Measurements from ENCODE around the gene ARHGAP1.

DNA sequence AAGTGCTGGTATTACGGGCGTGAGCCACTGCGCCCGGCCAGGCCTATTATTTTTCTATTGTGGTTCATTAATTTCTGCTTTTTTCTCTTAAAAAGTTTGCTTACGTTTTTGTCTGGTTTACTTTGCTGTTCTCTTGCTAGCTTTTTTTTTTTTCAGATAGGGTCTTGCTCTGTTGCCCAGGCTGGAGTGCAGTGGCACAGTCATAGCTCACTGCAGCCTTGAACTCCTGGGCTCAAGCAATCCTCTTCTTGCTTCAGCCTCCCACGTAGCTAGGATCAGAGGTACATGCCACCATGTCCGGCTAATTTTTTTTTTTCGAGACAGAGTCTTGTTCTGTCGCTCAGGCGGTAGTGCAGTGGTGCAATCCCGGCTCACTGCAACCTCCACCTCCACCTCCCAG lies 37.3 kb upstream of the ARHGAP1 start:
- TF ChIP-seq ZBTB1 (CRISPR knock-in tag; IDR thresholded peaks at IDR 0.05; ENCODE audit: borderline replicate concordance), result no peak
- TF ChIP-seq KLF6 (CRISPR knock-in tag; IDR thresholded peaks at IDR 0.05), result no peak

Data from HepG2 (cell line).